ENCODE measurements around the gene SMYD2.
A peak's percentile ranks its signal among the peaks of the same experiment; 100 is the strongest.

Gene SMYD2

DNA sequence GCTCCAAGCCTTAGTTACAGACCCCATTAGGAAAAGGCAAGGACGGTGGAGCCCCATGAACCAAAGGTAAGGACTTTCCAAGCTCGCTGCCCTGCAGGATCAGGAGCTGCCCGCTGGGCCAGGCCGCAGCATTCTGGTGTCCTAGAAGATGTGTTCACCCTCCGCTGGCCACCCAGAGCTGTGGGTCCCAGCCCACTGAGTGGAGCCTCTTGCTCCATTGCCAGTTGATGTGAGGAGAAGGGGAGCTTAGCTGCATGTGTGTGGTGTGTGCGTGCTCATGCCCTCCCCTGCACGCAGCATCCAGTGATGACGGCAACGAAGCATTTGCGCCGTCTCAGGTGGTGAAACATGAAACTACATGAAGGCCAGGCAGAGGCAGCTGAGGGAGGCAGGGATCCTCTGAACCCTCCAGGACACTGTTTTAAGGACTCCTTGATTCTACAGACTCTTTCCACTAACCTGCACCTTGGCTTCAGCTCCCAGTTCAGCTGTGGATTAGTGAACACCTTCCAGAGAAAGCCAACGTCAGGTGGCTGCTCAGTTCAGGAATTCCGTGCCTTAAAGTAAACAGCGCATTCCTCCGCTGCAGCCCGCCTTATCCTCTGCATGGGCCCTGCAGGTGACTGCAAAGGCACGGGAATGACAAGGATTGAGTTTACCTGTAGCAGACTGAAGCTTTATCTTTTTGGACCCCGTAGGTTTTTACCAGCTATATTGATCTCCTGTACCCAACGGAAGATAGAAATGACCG is 48.7 kb downstream of the SMYD2 start:
- DNase-seq (ENCODE audit: low read depth in 3 of 3), result no peak

DNA sequence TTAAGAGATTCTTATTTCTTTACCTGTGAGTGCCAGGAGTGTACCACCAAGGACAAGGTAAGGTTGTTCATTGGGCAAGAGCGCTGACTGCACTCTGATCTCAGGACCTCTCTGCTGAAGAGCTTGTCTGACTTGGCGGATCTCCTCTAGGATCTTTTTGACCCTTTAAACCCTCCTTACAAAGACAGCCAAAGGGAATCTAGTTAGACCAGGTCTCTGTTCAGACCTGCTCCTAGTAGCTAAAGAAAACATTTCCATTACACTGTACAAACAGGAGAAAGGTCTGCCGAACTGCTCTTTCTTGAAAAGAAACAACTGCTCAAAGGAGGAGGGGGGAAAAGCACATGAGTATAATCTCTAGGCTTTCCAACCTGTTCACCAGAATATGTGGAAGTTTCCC is 49.3 kb downstream of the SMYD2 start:
- no peak for DNase-seq (ENCODE audit: low read depth in 3 of 3)

DNA sequence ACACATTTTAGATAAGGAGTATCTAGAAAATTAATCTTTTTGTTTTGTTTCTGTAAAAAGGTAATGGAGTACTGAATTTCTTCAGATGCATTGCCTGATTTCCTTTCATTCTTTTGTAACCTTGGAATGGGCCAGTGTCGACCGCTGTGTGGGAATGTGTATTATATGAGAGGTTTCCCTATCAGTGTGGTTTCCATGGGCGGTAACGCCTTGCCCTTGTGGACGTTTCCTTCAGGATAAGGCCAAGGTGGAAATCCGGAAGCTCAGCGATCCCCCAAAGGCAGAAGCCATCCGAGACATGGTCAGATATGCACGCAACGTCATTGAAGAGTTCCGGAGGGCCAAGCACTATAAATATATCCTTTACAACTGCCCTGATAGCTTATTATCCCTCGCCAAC is 49.8 kb downstream of the SMYD2 start:
- no peak for DNase-seq (ENCODE audit: low read depth in 3 of 3)

DNA sequence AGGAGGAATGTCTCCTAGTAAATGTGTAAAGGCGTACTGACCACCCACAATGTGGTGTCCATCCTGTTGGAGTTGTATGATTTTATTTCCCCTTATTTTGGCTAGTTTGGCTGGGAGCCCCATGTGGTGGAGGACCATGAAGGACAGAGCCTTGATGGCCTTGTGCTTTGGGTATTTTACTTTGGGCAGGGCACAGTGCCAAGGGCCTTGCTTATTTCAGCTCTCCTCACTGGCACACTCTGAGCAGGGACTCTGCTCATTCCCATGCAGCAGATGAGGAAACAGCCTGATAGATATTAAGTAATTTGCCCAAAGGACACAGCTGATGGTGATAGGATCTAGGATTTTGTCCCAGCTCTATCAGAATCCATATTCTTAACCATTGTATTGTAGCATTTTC is 50.2 kb downstream of the SMYD2 start:
- DNase-seq (ENCODE audit: low read depth in 3 of 3), result no peak

DNA sequence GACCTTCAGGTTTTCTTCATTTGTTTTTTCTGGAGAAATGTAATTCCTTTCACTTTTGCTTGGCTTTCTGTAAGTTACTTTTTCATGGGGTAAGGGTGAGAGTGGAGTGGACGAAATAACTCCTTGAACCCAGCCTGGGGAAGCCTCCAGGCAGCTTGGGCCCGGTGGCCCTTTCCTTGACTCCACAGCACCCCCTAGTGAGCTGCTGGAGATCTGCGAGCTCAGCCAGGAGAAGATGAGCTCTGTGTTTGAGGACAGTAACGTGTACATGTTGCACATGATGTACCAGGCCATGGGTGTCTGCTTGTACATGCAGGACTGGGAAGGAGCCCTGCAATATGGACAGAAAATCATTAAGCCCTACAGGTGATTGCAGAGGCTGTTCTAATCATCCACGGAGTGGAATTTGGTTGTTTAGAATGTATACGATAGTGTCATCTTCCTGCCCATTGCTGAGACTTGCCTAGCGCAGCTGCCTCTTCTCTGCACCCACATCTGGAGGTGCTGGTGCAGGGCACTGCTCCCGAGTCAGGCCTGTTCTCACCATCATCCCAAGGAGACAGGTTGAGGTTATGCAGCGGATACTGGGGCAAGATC is 51.0 kb downstream of the SMYD2 start:
- peak; percentile 26 to 53 (median 35) for DNase-seq (ENCODE audit: low read depth in 3 of 3)

DNA sequence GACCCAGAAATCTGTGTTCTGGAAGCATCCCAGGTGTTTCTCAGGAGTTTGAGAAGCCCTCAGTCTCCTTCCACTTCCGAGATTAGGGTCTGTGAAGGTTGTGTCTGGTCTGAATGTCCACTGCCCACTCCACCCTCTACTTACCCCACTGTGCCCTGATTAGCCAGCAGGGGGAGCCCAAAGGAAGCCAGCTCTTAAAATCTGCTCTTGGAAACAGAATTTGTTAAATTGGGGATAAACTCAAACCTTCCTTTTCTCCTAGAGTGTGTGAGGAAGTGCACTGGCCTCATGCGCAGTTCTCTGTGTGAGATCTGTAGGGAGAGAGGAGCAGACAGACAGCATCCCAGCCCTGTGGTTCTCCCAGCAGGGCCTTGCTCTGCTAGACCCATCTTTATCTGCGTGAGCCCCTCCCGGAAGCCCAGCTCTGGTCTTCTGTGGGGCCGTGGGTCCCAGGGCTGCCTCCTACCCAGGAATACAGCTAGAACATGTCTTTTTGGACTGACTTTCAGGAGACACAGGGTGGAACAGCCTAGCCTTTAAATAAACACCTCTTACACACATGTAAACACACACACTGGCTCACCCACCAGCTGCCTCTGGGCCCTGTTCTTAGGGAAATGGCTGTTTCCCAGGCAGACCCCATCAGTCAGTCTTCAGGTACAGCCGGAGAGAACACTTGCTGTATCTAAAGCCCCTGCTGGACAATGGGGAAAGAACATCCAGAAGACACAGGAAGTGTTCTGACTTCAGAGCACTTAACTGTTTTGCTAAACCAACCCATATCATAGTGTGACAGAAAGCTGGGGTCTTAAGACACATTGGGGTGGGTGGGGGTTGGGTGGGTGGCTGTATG is 52.2 kb downstream of the SMYD2 start:
- DNase-seq (ENCODE audit: low read depth in 3 of 3), result peak in 2 of 3 donors; percentile 17 to 36

DNA sequence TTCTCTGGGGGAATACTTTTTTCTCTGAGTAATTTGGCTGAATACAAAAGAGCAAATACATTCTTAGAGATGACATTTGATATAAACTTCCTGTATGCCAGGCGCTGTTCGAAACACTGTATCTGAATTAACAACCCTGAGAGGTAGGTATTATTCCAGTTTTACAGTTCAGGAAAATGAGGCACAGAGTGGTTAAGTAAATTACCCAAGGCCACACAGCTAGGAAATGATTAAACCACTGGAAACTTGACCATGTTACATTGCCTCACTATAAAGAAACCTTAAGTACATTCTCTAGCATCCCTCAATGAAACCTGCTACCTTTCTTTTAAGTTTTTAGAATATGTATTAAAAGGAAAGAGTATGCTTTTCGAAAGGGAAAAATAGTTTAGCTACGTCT is 54.6 kb downstream of the SMYD2 start:
- DNase-seq (ENCODE audit: low read depth in 3 of 3), result no peak

DNA sequence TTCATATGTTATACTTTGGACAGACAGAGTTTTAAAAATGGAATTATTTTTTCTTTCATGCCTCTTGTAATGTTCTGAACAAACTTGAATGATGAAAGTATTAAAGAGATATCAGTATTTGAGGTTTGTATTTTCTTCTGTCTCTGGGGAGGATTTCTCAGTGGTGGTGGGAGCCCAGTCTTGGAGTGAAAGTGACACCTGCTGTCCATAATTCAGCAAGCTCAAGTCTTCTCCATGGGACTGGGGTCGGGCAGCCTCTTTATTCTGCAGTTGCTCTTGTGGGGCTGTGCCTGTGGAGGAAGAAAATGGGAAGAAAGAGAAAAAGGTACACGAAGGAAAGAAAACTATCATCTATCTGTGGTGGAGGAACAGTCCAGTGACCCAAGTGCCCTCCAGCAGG is 56.1 kb downstream of the SMYD2 start:
- no peak for DNase-seq (ENCODE audit: low read depth in 3 of 3)

DNA sequence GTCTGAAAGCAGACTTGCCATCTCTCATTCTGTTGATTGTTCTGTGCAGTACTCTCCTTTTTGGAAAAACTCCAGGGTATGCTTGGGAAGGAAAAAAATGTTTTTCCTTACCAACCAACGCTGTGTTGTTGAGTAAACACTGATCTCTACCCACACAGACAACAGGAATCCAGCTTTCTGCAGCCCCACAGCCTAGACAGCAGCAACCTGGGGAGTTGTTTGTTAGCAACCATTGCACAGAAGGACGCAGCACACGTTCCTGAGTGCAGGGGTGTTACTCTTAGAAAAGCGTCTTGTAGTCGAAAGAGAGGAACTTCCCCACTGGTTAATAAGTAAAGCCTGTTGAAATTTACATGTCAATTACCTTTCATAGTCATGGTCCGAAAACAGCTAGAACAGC is 56.6 kb downstream of the SMYD2 start:
- DNase-seq (ENCODE audit: low read depth in 3 of 3), result no peak

DNA sequence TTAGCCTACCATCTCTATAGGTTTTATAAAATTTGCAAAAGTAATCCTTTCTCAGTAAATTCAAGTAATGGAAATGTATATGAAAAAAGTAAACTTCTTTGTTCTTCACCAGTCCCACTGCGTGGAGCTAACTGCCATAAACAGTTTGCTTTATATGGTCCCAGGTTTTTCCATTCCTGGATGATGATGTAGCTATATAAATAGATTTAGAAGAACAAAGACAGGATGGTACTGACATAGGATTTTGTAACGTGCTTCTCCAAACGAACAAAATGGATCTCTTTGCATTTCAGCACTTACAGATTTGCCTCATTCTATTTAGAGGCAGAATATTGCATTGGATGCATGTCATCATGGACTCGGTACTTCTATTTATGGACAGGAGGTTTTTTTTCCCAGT is 57.3 kb downstream of the SMYD2 start:
- no peak for DNase-seq (ENCODE audit: low read depth in 3 of 3)

DNA sequence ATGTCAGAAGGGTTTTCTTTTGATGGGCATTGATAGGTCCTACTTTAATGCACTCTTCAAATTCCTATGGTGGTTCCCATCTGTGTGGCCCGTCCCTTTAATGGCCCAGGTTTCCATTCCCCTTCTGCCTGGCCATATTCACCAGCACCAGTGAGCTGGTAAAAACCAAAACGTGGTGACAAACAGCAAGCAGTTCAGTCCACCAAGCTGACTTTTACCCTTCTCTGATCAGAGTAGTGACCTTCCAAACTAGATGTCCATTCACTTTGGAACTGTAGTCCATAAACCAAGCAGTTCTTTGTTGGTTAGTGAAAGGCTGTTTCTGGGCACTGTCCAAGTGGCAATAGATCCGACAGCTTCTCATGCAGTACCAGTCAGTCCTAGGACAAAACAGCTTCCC is 60.5 kb downstream of the SMYD2 start:
- no peak for DNase-seq (ENCODE audit: low read depth in 3 of 3)

DNA sequence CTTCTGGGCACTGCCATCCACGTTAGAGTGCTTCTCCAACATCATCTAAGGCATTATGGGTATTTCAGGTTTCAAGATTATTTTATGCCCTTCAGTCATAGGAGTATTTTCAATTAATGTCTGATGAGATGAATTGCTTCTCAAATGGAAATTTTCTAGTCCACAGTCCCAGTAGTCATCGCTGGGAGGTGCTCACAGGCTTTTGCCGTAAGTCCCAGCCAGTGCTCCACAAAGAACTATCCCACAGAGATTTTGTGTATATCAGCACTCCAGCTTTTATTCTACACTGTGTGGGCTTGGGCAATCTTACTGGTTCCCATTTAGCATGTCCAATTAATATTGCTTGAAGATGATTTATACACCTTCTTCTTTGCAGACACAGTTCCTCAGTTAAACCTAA is 61.0 kb downstream of the SMYD2 start:
- DNase-seq (ENCODE audit: low read depth in 3 of 3), result no peak

DNA sequence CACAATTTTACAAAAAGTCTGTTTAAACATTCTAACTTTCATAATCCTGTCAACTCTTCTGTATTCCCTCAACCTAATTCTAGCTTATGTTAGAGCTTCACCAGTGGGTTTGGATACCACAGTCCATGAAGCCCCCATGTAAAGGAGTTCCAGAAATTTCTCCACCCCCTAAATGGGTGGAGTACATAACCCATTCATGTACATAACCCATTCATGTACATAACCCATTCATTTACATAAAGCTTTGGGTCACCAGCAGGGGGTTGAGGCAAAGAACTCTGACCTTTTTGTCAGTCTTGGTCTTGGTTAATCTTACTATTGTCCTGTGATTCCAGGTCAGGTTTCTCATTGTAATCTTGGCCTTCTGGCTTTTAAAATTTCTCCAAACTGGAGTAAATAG is 61.6 kb downstream of the SMYD2 start:
- no peak for DNase-seq (ENCODE audit: low read depth in 3 of 3)

DNA sequence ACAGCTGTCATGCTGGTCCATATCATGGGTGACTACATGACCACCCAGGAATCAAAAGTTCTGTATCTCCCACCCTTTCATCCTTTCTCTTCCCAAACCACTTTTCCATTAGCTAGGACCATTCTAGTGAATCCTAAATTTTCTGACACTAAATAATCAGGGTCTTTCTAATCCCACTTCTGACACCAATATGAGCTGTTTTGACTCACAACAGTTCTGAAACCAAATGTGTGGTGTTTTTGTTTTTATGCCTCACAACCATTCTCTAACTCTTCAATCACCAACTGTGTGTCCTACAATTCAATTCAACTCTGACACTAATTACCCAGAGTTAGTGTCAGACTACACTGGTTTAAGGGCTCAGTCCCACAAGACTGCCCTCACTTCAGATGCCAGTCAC is 63.9 kb downstream of the SMYD2 start:
- DNase-seq (ENCODE audit: low read depth in 3 of 3), result no peak

DNA sequence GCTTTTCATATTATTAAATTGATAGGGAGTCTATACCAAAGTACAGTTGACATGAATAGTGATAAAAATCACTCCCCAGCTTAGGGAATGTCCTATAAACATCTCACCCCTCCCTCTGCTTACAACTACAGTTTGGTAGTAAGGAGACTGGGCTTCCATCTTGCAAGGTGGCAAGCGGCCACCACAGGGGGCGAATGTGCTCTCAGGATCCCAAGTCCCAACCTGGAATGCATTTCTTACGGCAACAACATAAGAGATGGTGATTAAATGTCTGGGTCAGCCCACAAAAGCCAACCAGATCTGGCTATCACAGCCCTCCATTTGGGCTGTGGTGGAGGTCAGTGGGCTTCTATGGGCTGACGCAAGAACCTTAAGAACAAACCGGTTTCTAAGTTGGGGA is 68.0 kb downstream of the SMYD2 start:
- DNase-seq (ENCODE audit: low read depth in 3 of 3), result no peak

DNA sequence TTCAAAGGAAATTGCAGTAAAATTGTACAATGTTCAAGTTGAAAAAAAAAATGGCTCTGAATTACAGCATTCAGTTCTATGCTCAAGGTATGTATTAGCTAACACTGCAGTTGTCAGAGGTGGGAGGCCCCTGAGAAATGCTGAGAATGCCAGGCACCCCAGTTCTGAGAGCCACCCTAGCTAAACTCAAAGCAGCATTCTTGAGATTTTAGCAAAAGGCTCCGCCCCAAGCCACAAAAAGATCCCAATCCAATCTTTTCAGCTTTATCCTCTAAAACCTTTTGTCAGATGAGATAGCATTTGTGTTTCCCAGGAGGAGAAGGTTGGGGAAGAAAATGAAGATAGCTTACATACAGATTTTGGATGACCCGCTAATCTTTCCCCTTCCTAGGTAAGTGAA is 68.8 kb downstream of the SMYD2 start:
- DNase-seq (ENCODE audit: low read depth in 3 of 3), result no peak

DNA sequence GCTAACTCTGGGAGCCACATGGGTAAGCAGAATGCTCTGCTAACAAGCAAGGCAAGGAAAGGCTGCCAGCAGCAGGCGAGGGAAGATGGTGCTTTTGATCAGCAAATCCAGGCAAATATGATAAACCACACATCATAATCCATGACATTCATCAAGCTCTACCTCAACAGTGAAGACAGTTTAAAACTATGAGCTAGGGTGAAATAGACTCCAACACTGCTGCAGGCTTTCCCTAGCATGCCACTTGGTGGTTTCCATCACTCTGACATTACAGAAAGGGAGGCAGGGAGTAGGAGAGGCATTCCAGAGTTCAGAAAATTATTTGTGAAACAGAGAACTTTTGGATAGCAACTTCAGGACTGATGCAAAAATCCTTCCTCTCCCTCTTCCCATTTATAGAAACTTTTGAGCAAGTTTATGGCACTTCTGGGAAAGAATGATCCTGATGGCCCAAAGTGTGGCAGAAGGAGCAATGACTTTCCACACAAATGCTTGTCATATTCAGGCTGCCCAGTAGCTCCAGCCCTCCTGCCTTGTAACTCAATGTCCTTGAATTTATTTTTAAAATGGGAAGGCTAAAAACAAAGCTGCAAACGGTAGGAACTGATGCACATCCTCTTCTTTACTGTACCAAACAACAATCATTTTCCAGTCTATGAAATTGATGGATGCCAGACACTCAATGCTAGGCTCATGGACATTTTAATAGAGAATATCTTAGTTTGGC is 70.8 kb downstream of the SMYD2 start:
- DNase-seq (ENCODE audit: low read depth in 3 of 3), result no peak

DNA sequence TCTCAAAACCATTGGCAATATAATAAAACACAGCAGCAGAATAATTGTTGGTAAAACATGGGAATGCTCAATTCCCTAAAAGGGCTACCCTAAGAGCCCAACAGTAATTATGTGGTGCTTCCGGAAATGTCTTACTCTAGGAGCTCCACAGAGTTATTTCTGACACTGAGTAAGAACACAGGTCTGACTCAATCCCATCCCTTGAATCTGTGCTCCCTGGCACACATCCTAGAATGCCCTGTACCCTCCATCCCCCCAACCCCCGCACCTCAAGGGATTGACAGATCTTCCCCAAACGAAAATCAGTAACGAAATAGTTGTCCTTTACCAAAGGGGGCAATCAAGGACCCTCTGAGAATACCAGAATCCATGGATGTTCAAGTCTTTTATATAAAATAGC is 71.9 kb downstream of the SMYD2 start:
- no peak for DNase-seq (ENCODE audit: low read depth in 3 of 3)

DNA sequence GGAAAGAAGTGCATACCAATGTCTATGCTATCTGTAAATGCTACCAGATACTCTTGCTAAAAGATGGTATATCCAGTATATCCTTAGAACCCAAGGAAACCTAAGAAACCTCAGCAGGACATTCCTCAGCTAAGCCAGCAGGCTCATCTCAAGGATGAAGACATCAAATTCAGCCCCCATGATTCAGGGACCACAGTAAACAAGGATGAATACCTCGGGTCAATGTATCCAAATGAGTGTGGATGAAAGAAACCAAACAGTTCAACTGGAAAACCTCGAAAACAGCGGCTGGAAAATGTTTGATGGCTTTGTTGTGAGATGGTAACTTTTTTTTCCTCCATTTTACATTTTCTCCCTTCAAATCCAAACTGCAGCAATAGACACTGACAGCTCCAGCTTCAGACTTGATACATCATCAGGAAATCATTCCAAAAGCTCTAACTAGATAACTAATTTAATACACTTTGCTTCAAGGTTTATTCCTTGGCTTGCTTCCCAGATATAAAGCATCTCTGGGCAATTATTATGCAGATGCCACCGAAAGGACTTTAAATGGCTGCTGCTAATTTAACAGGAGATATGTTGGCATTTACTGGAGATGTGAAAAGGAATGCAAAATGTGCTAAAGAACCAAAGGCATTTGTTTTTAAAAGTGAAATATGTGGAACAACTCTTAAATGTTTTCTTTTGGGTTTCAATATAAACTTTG is 73.6 kb downstream of the SMYD2 start:
- no peak for DNase-seq (ENCODE audit: low read depth in 3 of 3)

DNA sequence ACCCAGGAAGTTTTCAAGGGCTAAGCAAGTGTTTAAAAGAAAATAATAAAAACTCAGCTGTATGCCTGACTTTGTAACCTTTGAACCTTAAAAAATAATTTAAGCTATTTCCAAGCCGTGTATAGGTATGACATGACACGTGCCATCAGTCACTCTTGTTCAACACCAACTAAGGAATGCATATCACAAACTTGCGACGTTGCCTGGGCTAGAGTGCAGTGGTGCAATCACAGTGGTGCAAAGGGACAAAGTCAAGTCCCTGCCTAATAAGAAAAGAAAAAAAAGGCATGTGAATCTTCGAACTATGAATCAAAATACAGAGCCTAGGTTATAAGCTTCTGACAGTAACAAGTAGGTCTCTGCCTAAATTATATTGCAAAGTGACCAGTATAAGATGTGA is 79.2 kb downstream of the SMYD2 start:
- DNase-seq (ENCODE audit: low read depth in 3 of 3), result no peak

DNA sequence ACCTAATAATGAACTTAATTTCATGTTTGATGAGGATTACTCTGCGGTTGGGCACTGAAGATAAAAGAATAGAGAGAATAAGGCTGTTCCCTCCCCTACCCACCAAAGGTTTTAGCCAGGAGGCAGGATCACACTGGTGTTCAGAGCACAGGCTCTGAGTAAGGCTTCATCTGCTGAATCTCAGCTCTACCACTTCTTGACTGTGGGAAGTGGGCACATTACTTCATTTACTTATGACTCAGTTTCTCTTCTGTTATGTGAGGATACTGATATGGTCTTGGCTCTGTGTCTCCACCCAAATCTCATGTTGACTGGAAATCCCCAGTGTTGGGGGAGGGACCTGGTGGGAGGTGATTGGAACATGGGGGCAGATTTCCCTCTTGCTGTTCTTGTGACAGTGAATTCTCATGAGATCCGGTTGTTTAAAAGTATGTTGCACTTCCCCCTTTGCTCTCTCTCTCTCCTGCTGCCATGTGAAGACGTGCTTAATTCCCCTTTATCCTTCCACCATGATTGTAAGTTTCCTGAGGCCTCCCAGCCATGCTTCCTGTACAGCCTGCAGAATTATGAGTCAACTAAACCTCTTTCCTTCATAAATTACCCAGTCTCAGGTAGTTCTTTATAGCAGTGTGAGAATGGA is 79.7 kb downstream of the SMYD2 start:
- DNase-seq (ENCODE audit: low read depth in 3 of 3), result no peak

Measured in stimulated activated CD4-positive, alpha-beta T cell treated with anti-CD3 and anti-CD28 coated beads, TNF-alpha, amount 100 ng/mL, for 48 hours (primary cell).